Chondrocyte (in vitro differentiated cells): ENCODE data around the gene RPLP2. TPM values are rescaled to one million over a fixed set of nuclear protein-coding genes. Genes with fewer than 3 reads are reported as not detected.

Experiments
- DNase-seq: peaks from one replicate; pipeline ENCODE4 v3.0.0; 2021; ENCODE audit warnings: mixed read lengths, low spot score
- H3K27ac Mint-ChIP-seq: one replicate; pipeline ENCODE4 v1.8.0; 2021; ENCODE audit warnings: mild to moderate bottlenecking, moderate library complexity, mixed read lengths; ENCODE audit not compliant: unreplicated experiment
- H3K27me3 Mint-ChIP-seq: 2 replicates; pipeline ENCODE4 v1.8.0; 2021; ENCODE audit warnings: low read depth, mixed read lengths
- H3K36me3 Mint-ChIP-seq: 2 replicates; pipeline ENCODE4 v1.8.0; 2021; ENCODE audit warnings: low read depth, mixed read lengths
- H3K4me1 Mint-ChIP-seq: 2 replicates; pipeline ENCODE4 v1.8.0; 2021; ENCODE audit warnings: low read depth, mild to moderate bottlenecking, mixed read lengths
- H3K4me3 Mint-ChIP-seq: one replicate; pipeline ENCODE4 v1.8.0; 2021; ENCODE audit warnings: mild to moderate bottlenecking, moderate library complexity, mixed read lengths; ENCODE audit not compliant: unreplicated experiment
- H3K9me3 Mint-ChIP-seq: 2 replicates; pipeline ENCODE4 v1.8.0; 2021; ENCODE audit warnings: low read depth, mixed read lengths
- CTCF ChIP-seq: fragments of 200-600 bp; sonication (generic); IDR thresholded peaks from 2 replicates; pipeline ENCODE4 v1.5.0; 2021; ENCODE audit warnings: antibody characterized with exemption, mild to moderate bottlenecking, moderate library complexity
- total RNA-seq: library from RNA; stranded (reverse); gene quantifications from 3 replicates; pipeline ENCODE4 v1.2.1, GENCODE V29; 2021

Gene RPLP2
- total RNA-seq, 1 donor from 2014 or later = 1,171 TPM

GRCh38 chr11:850775-851763 lies 41.3 kb downstream of the RPLP2 start:
- TF ChIP-seq CTCF = peak; percentile 32
- Mint-ChIP-seq H3K36me3 (no peaks in the 10 kb centered on the region), H3K4me3 (no peak overlapping the region), H3K9me3 (no peaks in the 10 kb centered on the region), H3K4me1 (peaks cover 11% of the 10 kb centered on the region), H3K27ac (no peak overlapping the region), H3K27me3 (no peaks in the 10 kb centered on the region)
- no peak for DNase-seq

GRCh38 chr11:852762-853161 lies 43.0 kb downstream of the RPLP2 start:
- Mint-ChIP-seq H3K4me1 (no peaks in the 10 kb centered on the region), H3K27ac (no peak overlapping the region), H3K27me3 (no peaks in the 10 kb centered on the region), H3K36me3 (no peaks in the 10 kb centered on the region), H3K4me3 (no peak overlapping the region), H3K9me3 (no peaks in the 10 kb centered on the region)
- DNase-seq = no peak
- TF ChIP-seq CTCF = no peak

GRCh38 chr11:853682-854448 lies 44.1 kb downstream of the RPLP2 start:
- no peaks in the 10 kb centered on the region for H3K36me3 Mint-ChIP-seq
- H3K4me1 Mint-ChIP-seq = no peaks in the 10 kb centered on the region
- DNase-seq = no peak
- H3K27ac Mint-ChIP-seq = no peak overlapping the region
- TF ChIP-seq CTCF = no peak
- no peak overlapping the region for H3K4me3 Mint-ChIP-seq
- no peaks in the 10 kb centered on the region for H3K9me3 Mint-ChIP-seq
- no peaks in the 10 kb centered on the region for H3K27me3 Mint-ChIP-seq

- no peak for DNase-seq
- Mint-ChIP-seq H3K27ac (no peak overlapping the region), H3K9me3 (no peaks in the 10 kb centered on the region), H3K36me3 (no peaks in the 10 kb centered on the region), H3K4me1 (peaks cover 4% of the 10 kb centered on the region), H3K27me3 (no peaks in the 10 kb centered on the region), H3K4me3 (no peak overlapping the region)
- no peak for TF ChIP-seq CTCF
These were observed 45.0 kb downstream of the RPLP2 start for GRCh38 chr11:854601-855329.

GRCh38 chr11:855330-855674 lies 45.5 kb downstream of the RPLP2 start:
- no peaks in the 10 kb centered on the region for H3K36me3 Mint-ChIP-seq
- DNase-seq = no peak
- no peak for TF ChIP-seq CTCF
- H3K4me3 Mint-ChIP-seq = no peak overlapping the region
- no peaks in the 10 kb centered on the region for H3K9me3 Mint-ChIP-seq
- no peaks in the 10 kb centered on the region for H3K27me3 Mint-ChIP-seq
- H3K4me1 Mint-ChIP-seq = peaks cover 5% of the 10 kb centered on the region
- no peak overlapping the region for H3K27ac Mint-ChIP-seq
